Calu3 (cell line): ENCODE data around the gene TLE3. TPM values are rescaled to one million over a fixed set of nuclear protein-coding genes. Genes with fewer than 3 reads are reported as not detected.

Source experiments
- BruUV-seq: library from RNA; stranded (reverse); fragments of 400-500 nt; replicated peaks from 2 replicates; lab custom pipeline; 2021; lab: Mats Ljungman, UMichigan
- CTCF ChIA-PET: fragments of 300-600 bp; sonication (Branson Sonifier 250); formaldehyde crosslinking; loops from one replicate; lab custom pipeline; 2022; ENCODE audit warnings: antibody characterized with exemption; lab: Charles Lee
- DNase-seq: peaks from one replicate; pipeline ENCODE4 v3.0.0; 2022
- H3K27ac Mint-ChIP-seq: one replicate; pipeline ENCODE4 v1.8.0; 2022; ENCODE audit warnings: mixed read lengths; ENCODE audit not compliant: unreplicated experiment
- H3K27me3 Mint-ChIP-seq: one replicate; pipeline ENCODE4 v1.8.0; 2022; ENCODE audit warnings: mixed read lengths; ENCODE audit not compliant: unreplicated experiment
- H3K36me3 Mint-ChIP-seq: one replicate; pipeline ENCODE4 v1.8.0; 2022; ENCODE audit warnings: mild to moderate bottlenecking, moderate library complexity, mixed read lengths; ENCODE audit not compliant: insufficient read depth, unreplicated experiment
- H3K4me1 Mint-ChIP-seq: one replicate; pipeline ENCODE4 v1.8.0; 2022; ENCODE audit warnings: mild to moderate bottlenecking, low read depth, mixed read lengths; ENCODE audit not compliant: unreplicated experiment
- H3K4me3 Mint-ChIP-seq: one replicate; pipeline ENCODE4 v1.8.0; 2022; ENCODE audit warnings: mild to moderate bottlenecking, low read depth, moderate library complexity, mixed read lengths; ENCODE audit not compliant: unreplicated experiment
- H3K9me3 Mint-ChIP-seq: one replicate; pipeline ENCODE4 v1.8.0; 2022; ENCODE audit warnings: low read depth, mixed read lengths; ENCODE audit not compliant: unreplicated experiment
- CTCF ChIP-seq: fragments of 200-600 bp; IDR thresholded peaks from one replicate; pipeline ENCODE4 v1.8.0; 2022; ENCODE audit warnings: antibody characterized with exemption; ENCODE audit not compliant: unreplicated experiment
- intact Hi-C: fragments of 100-400 bp; cut with micrococcal nuclease; formaldehyde crosslinking; loops from one replicate; pipeline ENCODE4 v1.10.0; 2022; ENCODE audit not compliant: unreplicated experiment
- total RNA-seq: library from RNA; stranded (reverse); gene quantifications from 2 replicates; pipeline ENCODE4 v1.2.3, GENCODE V29; 2022

The TLE3 gene
- total RNA-seq, 1 experiment from 2014 or later: 54.8 TPM

- Mint-ChIP-seq H3K27me3 (no peaks in the 10 kb centered on the region), H3K27ac (no peak overlapping the region), H3K9me3 (no peaks in the 10 kb centered on the region), H3K4me3 (no peak overlapping the region), H3K36me3 (peaks cover 16% of the 10 kb centered on the region), H3K4me1 (no peaks in the 10 kb centered on the region)
- no peak for TF ChIP-seq CTCF
- CTCF ChIA-PET: no interaction called here
- DNase-seq: no peak
- BruUV-seq: no TSS peak
- intact Hi-C loops: no loop called here
These were observed 14.3 kb downstream of the TLE3 start for GRCh38 chr15:70083418-70083817.

- Mint-ChIP-seq H3K27ac (no peak overlapping the region), H3K36me3 (peaks cover 16% of the 10 kb centered on the region), H3K4me1 (no peaks in the 10 kb centered on the region), H3K4me3 (no peak overlapping the region), H3K27me3 (no peaks in the 10 kb centered on the region), H3K9me3 (no peaks in the 10 kb centered on the region)
- intact Hi-C loops: no loop called here
- no TSS peak for BruUV-seq
- no peak for DNase-seq
- CTCF ChIA-PET: no interaction called here
- TF ChIP-seq CTCF: no peak
These were observed 15.3 kb downstream of the TLE3 start for GRCh38 chr15:70082281-70082900.

- no TSS peak for BruUV-seq
- no peak for DNase-seq
- Mint-ChIP-seq H3K36me3 (peaks cover 19% of the 10 kb centered on the region), H3K27me3 (no peaks in the 10 kb centered on the region), H3K4me1 (no peaks in the 10 kb centered on the region), H3K27ac (no peak overlapping the region), H3K9me3 (no peaks in the 10 kb centered on the region), H3K4me3 (no peak overlapping the region)
- intact Hi-C loops: no loop called here
- CTCF ChIA-PET: no interaction called here
- no peak for TF ChIP-seq CTCF
These were observed 16.1 kb downstream of the TLE3 start for GRCh38 chr15:70081612-70082011.

GRCh38 chr15:70080347-70080746 lies 17.4 kb downstream of the TLE3 start:
- Mint-ChIP-seq H3K4me1 (no peaks in the 10 kb centered on the region), H3K27me3 (no peaks in the 10 kb centered on the region), H3K27ac (no peak overlapping the region), H3K36me3 (peaks cover 24% of the 10 kb centered on the region), H3K4me3 (no peak overlapping the region), H3K9me3 (no peaks in the 10 kb centered on the region)
- BruUV-seq: no TSS peak
- no peak for DNase-seq
- CTCF ChIA-PET: no interaction called here
- TF ChIP-seq CTCF: no peak
- intact Hi-C loops: no loop called here
